HG03457 (cell line): ENCODE measurements around the gene SPATA13.

ENCODE experiments used
- ATAC-seq: cut with Tn5 transposase; IDR thresholded peaks from one replicate; pipeline ENCODE4 v1.9.1; 2021; ENCODE audit warnings: moderate number of reproducible peaks; ENCODE audit not compliant: unreplicated experiment

The SPATA13 gene

GRCh38 chr13:24220086-24220703, 59.7 kb downstream of the SPATA13 start:
- ATAC-seq: no peak

- no peak for ATAC-seq
Measured at GRCh38 chr13:24221007-24221406, 60.5 kb downstream of the SPATA13 start.

- no peak for ATAC-seq
Measured at GRCh38 chr13:24222756-24223155, 62.2 kb downstream of the SPATA13 start.

GRCh38 chr13:24223341-24224231, 63.1 kb downstream of the SPATA13 start:
- ATAC-seq: no peak

GRCh38 chr13:24224232-24224680, 63.7 kb downstream of the SPATA13 start:
- no peak for ATAC-seq

- ATAC-seq: no peak
Measured at GRCh38 chr13:24225062-24225461, 64.5 kb downstream of the SPATA13 start.

- ATAC-seq: no peak
Measured at GRCh38 chr13:24225930-24226329, 65.4 kb downstream of the SPATA13 start.

GRCh38 chr13:24226762-24227161, 66.2 kb downstream of the SPATA13 start:
- no peak for ATAC-seq

- no peak for ATAC-seq
Measured at GRCh38 chr13:24228852-24229458, 68.4 kb downstream of the SPATA13 start.

GRCh38 chr13:24230428-24231072, 70.0 kb downstream of the SPATA13 start:
- ATAC-seq: no peak

- ATAC-seq: no peak
Measured at GRCh38 chr13:24231377-24231776, 70.9 kb downstream of the SPATA13 start.

- ATAC-seq: no peak
Measured at GRCh38 chr13:24232037-24232436, 71.5 kb downstream of the SPATA13 start.

- ATAC-seq: no peak
Measured at GRCh38 chr13:24232474-24232873, 72.0 kb downstream of the SPATA13 start.

GRCh38 chr13:24233351-24233901, 72.9 kb downstream of the SPATA13 start:
- no peak for ATAC-seq

- ATAC-seq: no peak
Measured at GRCh38 chr13:24234200-24234915, 73.8 kb downstream of the SPATA13 start.

GRCh38 chr13:24237356-24237755, 76.8 kb downstream of the SPATA13 start:
- no peak for ATAC-seq

GRCh38 chr13:24241336-24241735, 80.8 kb downstream of the SPATA13 start:
- ATAC-seq: no peak

GRCh38 chr13:24242100-24242499, 81.6 kb downstream of the SPATA13 start:
- ATAC-seq: no peak

GRCh38 chr13:24243302-24243701, 82.8 kb downstream of the SPATA13 start:
- ATAC-seq: no peak

GRCh38 chr13:24244802-24245201, 84.3 kb downstream of the SPATA13 start:
- no peak for ATAC-seq
